NCI-H345 (cell line): Measurements from ENCODE around the gene SCUBE1.

Experiments used
- DNase-seq: peaks from one replicate; lab custom pipeline; 2025; lab: John Stamatoyannopoulos, UW

Gene SCUBE1

GRCh38 chr22:43343262-43343669 is at the start of gene SCUBE1:
SCUBE1 (minus strand) TSS chr22:43343372; CDS start chr22:43343261, 111 bp downstream.
- peak; percentile 50 for DNase-seq

- no peak for DNase-seq
These were observed 49.3 kb upstream of the SCUBE1 start for GRCh38 chr22:43392385-43392989.

DNA sequence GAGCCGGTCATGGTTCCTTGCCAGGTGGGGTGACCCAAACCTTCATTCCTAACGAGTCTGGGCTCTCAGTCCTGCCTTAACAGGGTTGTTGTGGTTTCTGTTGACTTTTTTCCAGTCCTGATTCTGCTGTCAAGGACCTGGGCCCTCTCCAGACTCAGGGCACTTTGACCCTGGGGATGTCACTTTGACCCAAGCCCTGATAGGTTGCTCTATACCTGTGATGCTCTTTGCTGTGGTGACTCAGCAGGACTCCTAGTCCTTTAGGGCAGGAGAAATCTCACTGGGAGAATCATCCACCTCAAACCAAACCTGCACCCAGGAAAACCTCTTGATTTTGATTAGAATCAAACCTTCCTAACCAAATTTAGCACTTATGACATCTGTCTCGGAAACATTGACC is 48.1 kb upstream of the SCUBE1 start:
- DNase-seq: no peak

DNA sequence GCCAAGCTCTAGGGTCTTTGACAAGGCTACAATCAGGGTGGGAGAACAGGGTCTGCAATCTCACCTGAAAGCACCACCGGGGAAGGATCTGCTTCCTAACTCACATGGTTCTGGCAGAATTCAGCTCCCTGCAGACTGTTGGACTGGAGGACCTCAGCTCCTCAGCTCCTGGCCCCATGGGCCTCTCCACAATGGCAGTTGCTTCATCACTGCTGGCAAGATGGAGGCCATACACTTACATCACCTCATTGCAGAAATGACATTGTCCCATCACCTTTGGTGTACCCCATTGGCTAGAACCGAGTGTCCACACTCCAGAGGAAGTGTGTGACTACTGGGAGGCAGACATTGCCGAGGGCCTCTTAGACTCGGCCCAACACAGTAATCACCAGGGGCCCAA is 47.7 kb upstream of the SCUBE1 start:
- DNase-seq: no peak

DNA sequence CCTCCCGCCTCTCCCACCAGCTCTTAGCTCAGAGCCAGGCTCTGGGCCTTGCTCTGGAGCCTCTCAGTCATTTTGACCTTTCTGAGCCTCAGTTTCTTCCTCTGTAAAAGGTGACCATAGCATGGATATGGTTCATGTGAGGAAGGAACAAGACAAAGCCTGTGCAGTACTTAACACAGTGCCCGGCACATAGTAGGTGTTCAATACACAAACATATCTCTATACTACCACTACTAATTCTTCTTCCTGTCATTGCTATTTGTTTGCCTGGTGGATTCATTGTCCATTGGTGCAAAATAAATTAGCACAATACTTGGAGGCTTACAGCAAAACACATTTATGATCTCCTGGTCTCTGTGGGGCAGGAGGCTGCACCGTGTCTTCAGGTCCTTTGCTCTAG is 47.0 kb upstream of the SCUBE1 start:
- no peak for DNase-seq

DNA sequence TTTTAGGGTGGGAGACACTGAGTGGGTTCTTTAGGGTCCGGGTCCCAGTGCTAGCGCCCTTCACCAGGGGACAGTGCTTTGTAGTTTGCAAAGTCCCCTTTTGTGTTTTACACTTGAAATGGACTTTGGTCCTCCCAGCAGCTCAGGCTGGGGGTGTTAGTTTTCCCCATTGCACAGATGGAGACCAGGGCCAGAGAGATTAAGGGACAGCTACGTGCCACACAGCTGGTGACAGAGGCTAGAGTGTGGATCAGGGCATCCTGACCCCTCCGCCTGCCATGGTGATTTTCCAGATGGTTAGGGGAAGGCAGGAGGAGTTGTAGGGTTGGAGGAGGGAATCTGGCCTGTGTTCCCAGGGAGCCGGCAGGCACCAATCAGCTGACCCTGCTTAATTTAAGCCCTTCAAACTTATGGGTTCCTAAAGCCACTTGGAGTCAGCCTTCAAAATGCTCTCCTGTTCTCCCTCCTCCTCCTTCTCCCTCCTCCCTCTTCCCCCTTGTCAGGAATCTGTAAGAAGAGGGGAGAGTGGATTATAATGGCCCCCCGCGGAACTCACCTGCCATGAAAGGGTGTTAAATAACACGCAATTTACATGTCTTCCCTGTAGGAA is 46.2 kb upstream of the SCUBE1 start:
- DNase-seq: no peak

DNA sequence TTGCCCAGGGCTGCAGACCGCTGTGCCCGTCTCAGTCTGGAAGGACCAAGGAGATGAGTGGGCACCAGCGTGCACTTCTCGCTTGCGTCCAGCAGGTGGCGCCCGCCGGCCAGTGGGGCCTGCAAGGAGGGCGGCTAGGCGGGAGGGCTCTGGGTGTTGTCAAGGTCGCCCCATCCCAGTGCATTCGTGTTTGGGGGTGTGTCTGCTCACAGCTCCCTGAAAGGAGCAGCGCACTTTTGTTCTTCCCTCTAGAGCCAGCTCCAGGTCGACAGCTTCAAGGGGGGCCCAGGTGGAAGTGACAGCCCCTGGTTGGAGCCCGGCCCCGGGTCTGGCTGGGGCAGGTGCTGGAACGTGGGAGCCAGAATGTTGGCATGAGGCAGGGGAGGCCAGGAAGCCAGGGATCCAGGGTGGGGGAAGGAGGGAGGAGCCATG is 45.3 kb upstream of the SCUBE1 start:
- DNase-seq: peak; percentile 67

DNA sequence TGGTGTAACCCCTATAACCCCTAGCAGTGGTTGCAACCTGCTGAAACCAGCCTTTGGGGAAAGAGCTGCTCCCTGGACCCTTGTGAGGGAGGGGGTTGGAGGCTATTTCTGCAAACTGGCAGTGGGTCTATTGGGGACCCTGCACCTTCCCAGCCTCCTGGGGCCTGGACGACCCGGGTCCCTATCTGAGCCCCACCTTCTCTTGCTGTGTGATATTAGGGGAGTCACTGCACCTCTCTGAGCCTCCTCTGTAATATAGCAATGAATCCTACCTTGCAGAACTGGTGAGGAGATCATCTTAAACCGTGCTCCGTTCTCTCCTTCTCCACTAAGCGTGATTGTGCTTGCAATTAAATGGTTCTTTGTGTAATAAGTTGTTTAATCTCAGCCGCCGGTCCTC is 44.6 kb upstream of the SCUBE1 start:
- DNase-seq: no peak

GRCh38 chr22:43385770-43386641 is 42.8 kb upstream of the SCUBE1 start:
- peak; percentile 72 for DNase-seq

DNA sequence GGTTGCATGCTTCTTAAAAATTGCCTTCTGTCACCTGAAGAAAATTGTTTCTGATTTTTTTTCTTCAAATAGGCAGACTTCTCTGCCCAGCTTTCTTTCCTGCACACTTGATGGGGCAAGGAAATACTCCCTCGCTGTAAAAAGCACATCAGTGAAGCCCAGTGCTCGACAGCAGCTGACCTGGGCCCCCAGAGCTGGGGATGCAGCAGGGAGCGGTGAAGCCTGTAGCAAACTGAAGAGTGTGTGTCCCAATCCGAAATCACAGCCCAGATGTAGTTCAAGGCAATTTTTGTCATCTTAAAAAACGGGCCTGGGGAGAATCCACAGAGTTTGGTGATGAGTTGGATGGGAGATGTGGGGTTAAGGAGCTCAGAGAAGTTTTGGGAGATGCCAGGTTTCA is 41.7 kb upstream of the SCUBE1 start:
- no peak for DNase-seq

GRCh38 chr22:43381693-43382092 is 38.5 kb upstream of the SCUBE1 start:
- DNase-seq: no peak

- no peak for DNase-seq
These were observed 34.9 kb upstream of the SCUBE1 start for GRCh38 chr22:43377896-43378704.

GRCh38 chr22:43377548-43377895 is 34.4 kb upstream of the SCUBE1 start:
- DNase-seq: no peak

DNA sequence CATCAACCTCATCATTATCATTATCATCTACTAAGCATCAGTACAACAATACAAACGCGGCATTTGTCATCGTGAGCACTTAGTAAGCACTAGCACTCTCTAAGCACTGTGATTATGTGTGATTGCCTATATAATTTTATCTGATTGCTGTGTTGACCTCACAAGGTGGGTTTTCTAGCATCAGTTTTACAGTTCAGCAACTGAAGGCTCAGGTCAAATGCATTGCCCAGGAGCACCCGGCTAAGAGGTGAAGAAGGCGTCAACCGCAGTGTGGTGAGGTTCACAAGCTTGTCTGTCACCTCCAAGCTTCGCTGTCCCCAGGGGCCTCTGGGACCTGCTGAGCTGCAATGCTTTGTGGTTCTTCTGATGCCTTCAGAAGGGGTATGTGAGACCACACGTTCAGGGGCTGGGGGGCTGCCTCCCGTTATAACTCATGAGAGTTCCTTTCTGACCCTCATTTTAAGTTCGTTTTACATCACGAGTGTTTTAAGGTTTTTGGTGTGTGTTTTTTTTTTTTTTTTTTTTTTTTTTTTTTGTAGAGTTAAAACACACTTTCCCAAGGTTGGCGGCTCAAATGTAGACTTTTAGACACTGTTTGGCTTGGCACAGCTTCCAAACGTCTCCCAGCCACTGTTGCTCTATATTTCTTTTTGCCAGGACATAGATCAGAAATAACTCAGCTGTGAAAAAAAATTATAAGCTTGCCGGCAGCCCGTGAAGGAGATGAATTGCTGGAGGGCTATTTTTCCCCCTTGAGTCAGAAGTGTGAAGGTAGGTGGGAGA is 33.8 kb upstream of the SCUBE1 start:
- no peak for DNase-seq

DNA sequence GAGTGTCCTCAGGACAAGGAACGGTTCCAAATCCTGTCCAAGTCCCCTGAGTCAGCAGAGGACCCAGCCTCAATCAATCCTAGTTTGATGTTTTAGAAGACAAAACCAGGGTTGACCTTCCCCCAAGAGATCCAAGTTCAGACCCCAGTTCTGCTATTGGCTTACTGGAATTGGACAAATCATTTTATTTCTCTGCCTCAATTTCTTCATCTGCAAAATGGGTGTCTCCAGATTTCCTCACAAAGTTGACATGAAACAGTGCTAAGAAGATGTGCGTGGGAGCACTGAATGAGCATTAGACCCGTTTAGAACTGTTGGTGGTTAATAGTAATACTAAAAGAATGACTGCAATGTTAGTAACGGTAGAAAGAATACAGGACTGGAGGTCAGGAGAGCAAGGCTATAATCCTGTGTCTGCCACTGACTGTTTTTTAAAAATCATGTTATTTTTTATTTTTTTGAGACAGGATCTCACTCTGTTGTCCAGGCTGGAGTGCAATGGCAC is 32.8 kb upstream of the SCUBE1 start:
- DNase-seq: no peak

DNA sequence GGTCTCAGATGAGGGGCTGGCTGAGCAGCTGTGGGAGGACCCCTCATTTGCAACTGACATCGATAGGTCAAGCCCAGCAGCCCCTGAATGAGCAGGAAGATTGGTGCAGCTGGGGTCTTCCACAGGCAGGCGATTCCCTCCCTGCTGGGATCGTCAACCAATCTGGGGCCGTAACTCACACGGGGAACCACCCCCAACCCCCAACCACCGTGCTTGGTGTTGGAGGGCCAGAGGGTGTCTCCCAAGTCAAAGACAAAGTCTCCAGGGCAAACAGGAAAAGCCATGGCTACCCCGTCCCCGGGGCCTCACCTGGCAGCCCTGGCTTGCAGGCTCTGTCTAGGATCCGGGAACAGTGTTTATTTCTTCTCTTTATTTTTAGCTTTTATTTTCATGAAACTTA is 26.9 kb upstream of the SCUBE1 start:
- no peak for DNase-seq

DNA sequence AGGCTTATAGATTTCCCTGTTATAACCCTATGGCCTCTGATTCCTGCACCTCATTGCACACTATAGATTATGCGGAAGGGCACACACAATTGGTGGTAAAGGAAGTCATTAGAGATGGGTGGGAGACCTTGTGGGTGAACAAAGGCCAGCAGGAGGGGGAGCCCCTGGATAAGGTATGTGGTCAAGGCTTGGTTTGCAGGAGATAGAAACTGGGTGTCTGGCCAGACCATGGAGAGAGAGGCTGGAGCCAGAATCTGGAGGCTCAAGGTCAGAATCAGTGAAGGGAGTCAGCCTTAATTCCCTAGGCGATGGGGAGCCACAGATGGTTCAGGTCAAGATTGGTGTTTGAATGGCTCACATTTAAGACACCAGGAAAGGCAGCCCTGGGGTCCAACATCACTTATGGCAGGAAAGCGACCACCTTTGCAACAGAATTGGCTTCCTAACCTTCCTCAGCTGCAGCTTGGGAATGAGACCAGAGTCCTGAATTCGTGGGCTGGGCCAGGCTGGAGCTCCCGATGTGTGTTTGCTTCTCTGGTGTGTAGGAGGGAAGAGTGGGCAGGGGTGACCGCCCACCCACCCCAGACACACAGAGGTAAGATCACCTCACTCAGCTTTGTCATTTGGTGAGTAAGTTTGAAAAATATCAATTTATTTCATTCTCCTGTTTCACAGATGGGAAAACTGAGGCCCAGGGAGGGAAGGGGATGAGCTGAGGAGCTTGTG is 22.7 kb upstream of the SCUBE1 start:
- no peak for DNase-seq

DNA sequence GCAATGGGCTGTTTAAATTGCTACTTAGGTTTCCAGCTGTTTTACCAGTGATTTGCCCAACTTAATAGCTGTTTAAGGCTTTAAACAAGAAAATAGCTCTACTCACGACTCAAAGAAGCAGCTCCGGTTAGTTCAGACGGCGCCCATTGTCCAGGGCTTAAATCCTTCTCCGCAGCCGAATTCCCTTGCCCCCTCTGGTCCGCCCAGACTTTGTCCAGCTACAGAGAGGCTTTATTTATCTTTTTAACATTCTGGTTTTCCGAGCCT is 20.9 kb upstream of the SCUBE1 start:
- no peak for DNase-seq

- DNase-seq: no peak
These were observed 20.4 kb upstream of the SCUBE1 start for GRCh38 chr22:43363315-43364168.

DNA sequence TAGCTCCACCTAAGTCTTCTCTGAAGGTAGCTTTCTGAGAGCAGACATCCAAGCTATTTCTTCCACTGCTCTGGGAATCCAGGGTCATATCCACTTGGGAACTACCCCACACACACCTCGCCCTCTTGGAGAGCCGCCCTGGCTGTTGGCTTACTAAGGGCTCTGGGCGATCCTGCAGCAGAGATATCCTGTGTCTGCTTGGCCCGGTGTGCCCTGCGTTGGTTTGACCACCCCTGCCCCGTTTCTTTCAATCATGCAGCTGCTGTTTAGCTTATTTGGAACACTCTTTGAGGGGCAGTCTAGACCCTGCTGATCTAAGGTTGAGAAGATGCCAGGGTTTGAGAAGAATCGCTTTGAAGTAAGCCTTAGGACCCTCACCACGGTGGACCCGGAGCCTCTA is 17.4 kb upstream of the SCUBE1 start:
- no peak for DNase-seq
